GM18505 (cell line): ENCODE results near the gene SLC2A9.

ENCODE experiments used
- ATAC-seq: cut with Tn5 transposase; IDR thresholded peaks from one replicate; pipeline ENCODE4 v1.9.1; 2021; ENCODE audit not compliant: unreplicated experiment
- POLR2A ChIP-seq: IDR thresholded peaks from 4 replicates; pipeline ENCODE4 v1.6.1; 2011; ENCODE audit warnings: borderline replicate concordance; ENCODE audit not compliant: insufficient read depth, insufficient read length; ENCODE audit errors: extremely low read depth

Gene SLC2A9

GRCh38 chr4:9943761-9944160, 77.5 kb downstream of the SLC2A9 start:
- no peak for TF ChIP-seq POLR2A
- ATAC-seq, result no peak

GRCh38 chr4:9942921-9943600, 78.2 kb downstream of the SLC2A9 start:
- TF ChIP-seq POLR2A, result no peak
- no peak for ATAC-seq

DNA sequence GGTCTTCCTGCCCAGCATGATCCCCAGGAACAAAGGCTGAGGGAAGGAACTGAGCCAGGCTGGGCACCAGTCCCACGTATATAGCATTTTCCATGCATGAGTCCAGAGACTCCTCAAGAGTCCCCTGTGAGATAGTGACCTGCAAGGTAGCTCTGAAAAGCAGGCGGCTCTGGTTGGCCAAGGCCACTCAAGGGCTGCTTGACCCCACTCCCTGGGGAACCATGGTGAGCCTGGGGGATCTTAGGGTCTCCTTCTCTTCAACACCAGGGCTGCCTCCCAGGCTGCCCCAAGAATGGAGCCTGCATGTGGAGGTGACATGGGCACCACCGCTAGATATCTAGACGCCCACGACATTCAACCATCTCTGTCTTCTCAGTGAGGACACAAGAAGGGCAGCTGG, 79.2 kb downstream of the SLC2A9 start:
- no peak for TF ChIP-seq POLR2A
- ATAC-seq, result no peak

DNA sequence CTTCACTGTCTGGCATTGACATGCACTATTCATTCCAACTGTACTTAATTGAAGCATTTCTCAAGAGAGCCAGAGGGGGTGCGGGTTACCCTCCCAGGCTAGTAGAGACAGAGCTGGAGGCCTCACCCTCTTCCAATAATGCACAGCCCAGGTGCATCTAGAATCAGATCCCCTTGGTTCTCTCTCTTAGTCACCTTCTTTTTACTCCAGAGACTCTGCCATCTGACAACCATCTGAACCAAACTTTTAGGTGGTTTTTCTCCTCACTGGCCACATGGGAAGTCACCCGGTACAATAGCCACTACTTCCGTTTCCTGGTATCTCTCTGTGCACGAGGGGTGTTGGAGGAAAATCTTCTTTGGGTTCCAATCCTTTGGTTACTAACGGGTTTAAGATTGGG, 81.3 kb downstream of the SLC2A9 start:
- ATAC-seq, result no peak
- no peak for TF ChIP-seq POLR2A

GRCh38 chr4:9938933-9939332, 82.4 kb downstream of the SLC2A9 start:
- TF ChIP-seq POLR2A, result no peak
- no peak for ATAC-seq

- no peak for TF ChIP-seq POLR2A
- ATAC-seq, result no peak
Observed at GRCh38 chr4:9937078-9937477, 84.2 kb downstream of the SLC2A9 start.

GRCh38 chr4:9936129-9936644, 85.1 kb downstream of the SLC2A9 start:
- ATAC-seq, result no peak
- TF ChIP-seq POLR2A, result no peak

DNA sequence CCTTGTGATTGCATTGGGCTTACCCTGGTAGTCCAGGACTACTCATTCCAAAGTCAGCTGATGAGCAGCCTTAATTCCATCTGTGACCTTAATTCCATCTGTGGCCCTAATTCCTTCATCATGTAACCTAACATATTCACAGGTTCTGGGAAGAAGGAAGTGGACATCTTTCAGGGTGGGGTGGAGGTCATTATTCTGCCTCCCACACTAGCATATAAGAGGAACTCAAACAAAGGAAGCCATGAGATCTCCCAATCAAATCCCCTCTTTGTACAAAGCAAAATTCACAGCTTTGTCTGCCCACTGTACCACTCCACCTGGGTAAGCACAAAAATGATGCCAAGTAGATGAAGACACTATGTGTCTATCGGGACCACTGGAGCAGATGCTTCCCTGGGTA, 87.3 kb downstream of the SLC2A9 start:
- no peak for TF ChIP-seq POLR2A

GRCh38 chr4:9933184-9933583, 88.1 kb downstream of the SLC2A9 start:
- no peak for ATAC-seq
- TF ChIP-seq POLR2A, result no peak

More for the DNA sequence above, 87.3 kb downstream of the SLC2A9 start:
- no peak for ATAC-seq

- ATAC-seq, result no peak
- TF ChIP-seq POLR2A, result no peak
Observed at GRCh38 chr4:9932771-9933170, 88.5 kb downstream of the SLC2A9 start.

DNA sequence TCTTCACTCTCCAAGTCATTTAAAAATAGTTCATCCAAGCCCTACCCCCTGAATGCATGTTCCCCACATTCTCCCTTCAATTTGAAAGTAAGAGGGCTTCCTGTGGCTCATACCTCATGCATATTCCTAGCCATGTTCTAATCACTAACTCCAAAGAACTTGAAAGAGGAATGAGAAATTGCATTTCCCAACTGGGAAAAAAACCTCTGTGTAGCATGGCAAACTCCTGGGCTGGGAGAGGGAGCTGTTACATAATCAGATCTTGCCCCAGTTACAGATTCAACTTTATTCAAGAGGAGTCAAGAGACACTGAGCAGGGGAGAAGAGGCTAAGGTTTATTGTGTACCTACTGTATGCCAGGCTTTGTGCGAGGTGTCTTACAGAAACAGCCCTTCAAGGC, 90.2 kb downstream of the SLC2A9 start:
- no peak for TF ChIP-seq POLR2A
- no peak for ATAC-seq

DNA sequence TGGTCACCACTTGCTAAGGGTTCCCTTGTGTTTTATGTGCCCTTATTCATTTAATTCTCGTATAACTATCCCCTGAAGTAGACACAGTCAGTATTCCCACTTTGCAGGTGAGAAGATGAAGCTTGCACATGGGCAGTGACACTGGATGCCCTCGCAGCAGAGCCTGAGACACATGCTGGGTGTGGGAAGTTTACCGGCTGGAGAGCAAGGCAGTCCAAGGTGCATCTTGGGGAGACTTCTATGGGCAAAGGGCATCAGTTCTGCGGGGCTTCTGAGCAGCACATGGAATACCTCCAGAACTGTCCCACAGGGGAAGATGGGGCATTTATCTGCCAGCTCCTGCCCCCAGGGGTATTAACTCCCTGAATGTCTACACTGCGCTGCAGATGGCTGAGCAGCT, 92.2 kb downstream of the SLC2A9 start:
- no peak for ATAC-seq
- no peak for TF ChIP-seq POLR2A

GRCh38 chr4:9927341-9928007, 93.8 kb downstream of the SLC2A9 start:
- ATAC-seq, result no peak
- no peak for TF ChIP-seq POLR2A

DNA sequence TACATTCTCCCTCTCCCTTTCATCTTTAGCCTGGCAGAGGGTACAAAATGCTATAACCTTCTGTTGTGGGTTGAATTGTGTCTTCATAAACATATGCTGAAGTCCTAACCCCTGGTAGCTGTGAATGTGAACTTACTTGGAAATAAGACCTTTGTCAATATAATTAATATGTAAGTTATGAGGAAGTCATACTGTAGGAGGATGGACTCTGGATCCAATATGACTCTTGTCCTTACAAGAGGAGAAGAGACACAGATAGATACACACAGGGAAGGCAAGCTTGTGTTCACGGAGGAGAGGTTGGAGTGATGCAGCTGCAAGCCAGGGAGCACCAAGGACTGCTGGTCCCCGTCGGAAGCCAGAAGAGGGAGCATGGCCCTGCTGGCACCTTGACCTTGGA, 94.7 kb downstream of the SLC2A9 start:
- ATAC-seq, result no peak

More for the DNA sequence above, 94.7 kb downstream of the SLC2A9 start:
- TF ChIP-seq POLR2A, result no peak
